ENCODE data around the gene COL12A1.

The COL12A1 gene

DNA sequence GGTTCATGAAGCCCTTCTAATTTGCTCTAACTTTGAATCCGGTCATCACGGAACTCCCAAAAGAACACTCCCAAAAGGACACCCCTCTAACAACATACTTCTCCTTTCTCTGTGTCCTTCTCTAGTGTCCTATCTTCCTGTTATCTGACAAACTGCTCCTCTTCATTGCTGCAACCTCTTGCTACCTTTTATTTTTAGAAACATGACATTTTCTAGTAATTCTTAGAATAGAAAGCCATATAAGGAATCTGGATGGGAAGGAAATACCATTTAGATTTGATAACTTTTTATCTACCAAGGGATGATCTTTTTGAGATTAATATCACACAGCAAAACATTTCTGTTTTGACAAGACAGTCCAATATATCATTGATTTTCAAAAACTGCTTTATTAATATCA is 63.1 kb downstream of the COL12A1 start:
- DNase-seq, result no peak

DNA sequence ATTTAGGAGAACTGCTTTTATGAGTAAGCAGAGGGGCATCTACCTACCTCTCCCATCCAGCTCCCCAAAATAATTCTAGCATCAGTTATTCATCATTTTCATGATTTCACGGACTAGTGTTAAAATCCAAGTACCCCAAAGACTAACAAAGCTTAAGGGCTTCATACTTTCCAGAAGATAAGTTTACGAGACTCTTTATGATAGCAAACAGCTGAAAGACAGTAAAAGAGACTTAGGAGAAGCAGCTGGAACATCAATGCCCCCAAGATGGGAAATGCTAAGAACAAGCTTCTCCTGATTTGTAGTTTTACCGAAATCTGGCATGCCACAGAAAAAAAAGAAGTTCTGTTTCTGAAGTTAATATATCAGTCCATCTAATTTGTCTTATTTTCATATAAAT is 70.0 kb downstream of the COL12A1 start:
- DNase-seq, result no peak

DNA sequence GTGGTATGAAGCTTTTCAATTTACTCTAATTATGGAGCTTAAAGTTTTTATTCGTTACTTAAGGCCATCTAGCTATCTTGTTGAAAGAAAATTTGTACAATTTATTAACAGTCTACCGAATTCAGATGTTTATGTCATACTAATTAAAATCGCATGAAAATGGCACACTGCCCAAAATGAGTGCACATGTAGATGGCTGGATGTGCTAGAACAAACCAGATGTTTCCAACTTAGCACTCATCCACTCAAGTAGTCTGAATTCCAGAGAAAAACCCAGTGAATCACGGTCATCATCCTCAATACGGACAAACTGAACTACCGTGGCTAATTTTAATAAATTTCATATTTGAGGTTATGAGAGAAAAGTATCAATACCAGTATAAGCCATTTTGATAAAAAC is 70.4 kb downstream of the COL12A1 start:
- no peak for DNase-seq

DNA sequence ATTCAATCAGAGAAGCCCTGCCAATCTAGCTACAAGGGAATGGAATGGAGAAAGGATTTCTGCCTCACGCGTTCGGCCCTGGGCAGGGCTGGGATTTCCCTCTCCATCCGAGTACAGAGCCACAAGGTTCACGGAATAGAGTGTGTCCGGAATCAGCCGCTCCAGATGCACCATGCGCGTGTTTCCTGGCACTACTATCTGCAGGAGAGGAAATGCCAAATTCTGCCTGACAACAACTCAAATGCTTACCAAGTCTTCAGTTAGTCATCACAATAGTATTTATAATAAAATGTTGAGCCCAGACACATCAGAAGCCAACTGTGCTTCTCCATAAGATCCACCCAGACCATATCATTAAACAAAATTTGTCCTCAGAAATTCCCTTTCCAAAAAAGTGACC is 75.1 kb downstream of the COL12A1 start:
- no peak for DNase-seq

DNA sequence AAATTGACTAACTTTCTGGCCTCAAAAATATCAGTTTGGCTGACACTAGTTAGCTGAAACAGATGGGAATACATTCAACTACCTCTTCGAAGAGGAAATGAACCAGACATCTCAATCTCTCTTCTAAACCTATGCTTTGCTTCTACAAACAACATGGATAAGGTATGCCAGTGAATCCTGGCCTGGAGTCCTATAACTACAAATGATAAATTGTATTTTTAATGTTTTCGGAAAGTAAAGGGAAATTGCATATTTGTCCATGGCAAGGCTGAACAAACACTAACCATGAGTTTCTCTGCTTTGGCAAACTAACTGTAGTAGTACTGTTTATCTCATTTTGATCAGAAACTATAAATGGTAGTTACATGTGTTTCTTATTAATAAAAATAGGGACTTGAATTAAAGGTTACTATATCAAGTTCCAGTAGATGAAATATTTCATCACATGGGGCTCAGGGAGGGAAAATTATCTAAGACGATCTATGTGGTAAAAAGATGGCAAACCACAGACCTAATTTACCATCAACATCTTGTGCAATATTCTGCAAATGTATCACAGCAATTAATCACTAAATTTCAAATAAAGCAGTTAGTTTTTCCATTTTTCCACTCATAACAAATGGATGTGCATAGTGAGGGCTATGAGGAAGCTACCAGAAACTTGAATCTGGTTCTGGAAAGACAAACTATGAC is 76.8 kb downstream of the COL12A1 start:
- no peak for DNase-seq

DNA sequence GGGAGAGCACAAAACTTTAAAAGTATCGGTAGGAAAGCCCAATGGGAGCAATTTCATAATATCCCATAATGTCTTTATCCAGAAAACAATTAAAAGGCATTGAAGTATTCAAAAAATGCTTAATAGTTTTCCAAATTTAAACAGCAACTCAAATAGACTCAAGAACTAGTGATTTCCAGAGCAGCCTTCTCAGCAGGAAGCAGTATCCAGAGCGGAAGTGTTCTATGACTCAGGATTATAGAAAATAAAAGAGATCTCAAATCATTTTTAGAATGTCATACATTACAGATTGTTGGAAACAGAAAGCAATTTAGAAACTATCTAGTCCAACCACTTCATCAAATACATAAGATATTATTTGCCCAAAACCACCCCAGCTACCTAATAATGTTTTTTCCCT is 79.3 kb downstream of the COL12A1 start:
- no peak for DNase-seq

DNA sequence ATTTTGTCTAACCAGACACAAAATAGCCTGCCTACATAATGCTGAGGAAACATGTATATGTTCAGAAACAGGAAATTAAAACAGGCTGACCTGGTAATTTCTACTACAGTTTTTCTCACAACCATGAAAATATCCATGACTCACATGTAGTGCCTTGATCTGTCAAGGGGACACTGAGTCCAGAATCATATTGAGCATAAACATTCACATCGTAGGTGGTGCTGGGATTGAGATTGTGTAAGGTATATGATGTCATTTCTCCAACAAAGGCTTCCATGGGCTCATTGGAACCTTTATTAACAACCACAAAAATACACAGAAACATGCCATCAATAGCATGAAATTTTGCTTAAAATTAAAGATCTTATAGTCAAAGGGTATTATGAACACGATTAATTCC is 80.9 kb downstream of the COL12A1 start:
- DNase-seq, result no peak

DNA sequence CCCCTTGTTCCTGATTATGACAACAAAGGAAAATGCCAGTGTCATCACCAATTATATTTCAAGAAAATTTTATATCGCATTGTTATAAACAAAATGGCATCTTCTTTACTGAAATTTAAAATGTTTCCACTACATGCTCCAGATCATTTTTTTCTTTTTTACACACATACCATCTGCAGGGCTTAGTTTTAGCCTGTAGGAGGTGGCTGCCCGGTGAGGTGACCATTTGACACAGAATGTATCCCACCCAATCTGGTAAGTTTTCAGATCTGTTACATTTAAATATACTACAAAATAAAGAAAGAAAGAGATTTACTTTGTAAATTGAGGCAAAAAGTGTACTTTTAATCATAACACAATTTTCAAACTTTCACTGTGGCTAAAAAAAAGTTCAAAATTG is 81.8 kb downstream of the COL12A1 start:
- no peak for DNase-seq

DNA sequence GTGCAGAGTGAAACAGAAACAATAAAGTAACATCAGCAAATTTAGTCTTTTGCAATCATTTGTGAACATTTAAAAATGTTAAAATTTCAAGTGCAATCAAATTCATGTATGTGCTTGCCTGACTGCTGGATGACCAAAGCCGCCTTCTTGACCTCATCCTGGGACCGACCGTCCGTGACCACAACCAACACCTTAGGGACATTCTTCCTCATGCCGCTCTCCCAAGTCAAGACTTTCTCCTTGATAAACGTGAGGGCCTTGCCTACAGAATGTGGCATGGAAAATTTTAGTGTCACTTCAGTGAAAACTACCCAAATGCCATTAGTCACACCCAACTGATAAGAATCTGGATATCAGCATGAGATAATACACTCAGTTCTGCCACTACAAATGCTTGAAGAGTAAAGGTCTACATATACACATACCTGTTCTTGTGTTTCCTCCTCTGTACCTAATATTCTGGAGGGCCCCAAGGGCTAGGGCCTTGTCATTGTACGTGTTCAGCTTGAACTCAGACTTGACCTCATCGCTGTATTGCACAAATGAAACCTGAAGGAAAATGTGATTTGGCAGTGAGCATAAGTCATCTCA is 86.8 kb downstream of the COL12A1 start:
- no peak for DNase-seq

DNA sequence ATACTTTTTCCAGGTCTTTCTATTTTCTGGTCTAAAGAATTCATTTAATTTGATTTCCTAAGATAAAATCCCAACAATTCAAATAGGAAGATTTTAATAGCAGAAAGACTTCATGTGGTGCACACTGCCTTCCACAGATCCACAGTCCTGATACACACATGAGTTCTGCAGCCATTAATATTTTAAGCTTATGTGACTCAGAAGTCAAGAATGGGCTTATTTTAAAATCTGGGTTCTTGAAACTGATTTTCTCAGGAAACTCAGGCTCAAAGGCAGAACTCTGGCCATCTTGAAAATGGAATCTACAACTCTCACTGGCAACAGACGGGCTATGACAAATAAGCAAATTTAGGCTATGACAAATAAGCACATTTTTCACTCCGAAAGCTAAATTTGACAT is 88.2 kb downstream of the COL12A1 start:
- no peak for DNase-seq

DNA sequence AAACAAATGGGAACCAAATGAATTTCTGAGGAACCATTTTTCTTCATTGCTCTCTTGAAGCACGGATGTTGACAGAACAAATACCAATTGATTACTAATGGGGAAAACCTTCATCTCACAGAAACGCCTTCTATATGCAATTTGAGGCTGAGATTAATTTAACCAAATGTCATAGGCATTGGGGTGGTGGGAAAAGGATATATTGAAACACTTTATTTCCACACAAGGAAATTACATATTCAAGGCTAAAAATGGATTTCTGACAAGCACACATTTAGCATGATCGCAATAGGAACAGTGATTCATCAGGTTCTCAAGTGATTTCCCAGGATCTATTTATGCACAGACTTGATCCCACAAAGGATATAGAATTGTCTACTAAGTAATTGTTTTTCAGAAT is 88.9 kb downstream of the COL12A1 start:
- DNase-seq, result no peak

DNA sequence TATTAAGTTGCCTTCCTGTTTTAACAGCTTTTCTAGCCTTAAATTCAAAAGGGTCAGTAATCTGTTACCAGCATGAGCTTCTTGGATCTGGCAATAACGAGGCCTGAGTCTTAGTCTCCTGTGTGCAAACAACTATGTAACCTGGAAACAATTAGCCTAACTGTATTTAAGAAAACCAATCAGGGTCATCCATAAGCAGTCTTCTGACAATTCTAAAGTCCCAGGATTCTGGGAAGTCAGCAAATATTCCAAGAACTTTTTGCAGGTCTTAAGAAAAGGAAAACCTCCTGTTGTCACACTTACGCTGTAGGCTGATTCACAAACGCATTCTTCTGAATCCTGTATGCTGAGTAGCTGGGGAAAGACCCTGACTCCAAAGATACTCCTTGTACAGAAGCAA is 90.4 kb downstream of the COL12A1 start:
- DNase-seq, result no peak

DNA sequence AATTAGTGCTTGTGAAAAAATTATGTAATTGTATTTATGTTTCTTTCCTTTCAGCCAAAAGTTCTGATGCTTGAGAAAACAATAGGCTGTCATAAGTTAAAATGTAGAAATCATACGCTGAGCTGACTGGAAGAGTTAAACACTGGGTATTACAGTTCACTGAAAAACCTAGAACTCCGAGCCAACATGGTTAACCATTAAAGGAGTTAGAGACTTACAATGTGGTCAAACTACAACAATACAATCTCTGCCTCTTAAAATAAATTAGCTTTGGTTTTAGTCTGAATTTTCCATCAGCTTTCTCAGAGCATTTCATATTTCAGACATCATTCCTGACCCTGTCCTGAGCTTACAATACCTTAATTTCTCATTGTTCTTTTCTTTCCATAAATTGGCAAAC is 91.0 kb downstream of the COL12A1 start:
- no peak for DNase-seq

DNA sequence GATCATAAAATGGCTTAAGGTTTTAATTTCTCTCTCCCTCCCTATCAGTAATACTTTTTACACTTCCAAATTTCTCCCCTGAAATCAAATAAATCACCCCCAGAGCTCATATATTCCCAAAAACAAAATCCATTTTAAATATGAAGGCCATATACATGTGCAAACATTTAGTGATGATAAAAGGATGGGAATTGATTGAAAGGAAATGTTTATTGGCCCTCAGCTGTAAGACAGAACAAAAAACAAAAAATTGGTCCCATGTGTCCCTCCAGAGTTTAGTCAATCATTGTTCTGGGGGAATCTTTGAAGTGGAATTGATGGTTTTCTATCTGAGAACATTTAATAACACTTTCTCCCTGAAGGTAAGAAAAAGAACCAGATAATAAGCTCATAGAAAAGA is 91.7 kb downstream of the COL12A1 start:
- no peak for DNase-seq

DNA sequence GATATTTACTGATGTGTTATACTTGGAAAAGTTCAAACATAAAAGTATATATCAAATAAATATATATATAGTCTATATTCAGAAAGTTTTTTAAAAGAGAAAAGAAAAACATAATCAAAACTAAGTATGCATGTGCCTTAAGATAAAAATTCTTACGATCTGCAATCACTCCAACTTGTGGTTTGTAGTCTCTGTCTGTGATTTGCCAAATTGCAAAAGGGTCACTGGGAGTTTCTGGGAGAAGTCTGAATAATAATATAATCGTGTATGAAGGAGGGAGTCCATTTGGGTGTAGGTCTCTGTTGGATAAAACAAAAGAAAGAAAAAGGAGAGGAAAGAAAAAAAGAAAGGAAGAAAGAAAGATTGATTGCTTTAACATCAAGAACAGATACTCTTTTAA is 92.4 kb downstream of the COL12A1 start:
- DNase-seq, result no peak

DNA sequence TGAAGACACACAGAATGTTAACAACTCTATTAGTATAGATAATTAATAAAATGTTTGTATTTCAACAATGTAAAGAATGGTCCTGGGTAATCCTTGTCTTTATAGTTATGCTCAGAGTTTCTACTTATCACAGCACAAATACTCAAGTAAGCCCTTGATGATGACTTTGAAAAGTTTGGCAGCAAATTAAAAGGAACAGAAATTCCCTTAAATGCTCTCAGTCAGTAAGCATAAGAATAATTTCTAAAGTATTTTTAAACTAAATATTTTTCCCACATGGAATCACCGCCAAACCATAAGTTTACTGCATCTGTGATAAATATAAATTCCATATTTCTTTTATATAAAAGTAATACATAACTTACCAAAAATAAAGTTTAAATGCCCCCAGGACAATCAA is 96.1 kb downstream of the COL12A1 start:
- DNase-seq, result no peak

DNA sequence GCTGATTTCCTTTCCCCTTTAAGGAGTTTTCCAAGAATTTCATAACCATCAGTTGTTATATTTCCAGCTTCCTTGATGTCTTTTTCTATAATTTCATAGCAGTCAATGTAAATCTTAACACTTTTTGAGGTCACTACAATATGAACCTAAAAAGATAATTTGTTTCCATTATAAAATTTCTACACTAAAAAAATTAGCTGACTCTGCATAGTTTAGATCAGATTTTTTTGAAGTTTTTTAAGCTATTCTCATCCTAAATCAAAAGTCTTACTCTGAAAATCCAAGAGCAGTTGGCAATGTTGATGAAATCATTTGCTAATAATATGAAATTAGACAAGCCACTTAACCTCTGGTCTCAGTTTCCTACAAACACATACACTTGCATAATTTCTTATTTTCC is 96.8 kb downstream of the COL12A1 start:
- no peak for DNase-seq

DNA sequence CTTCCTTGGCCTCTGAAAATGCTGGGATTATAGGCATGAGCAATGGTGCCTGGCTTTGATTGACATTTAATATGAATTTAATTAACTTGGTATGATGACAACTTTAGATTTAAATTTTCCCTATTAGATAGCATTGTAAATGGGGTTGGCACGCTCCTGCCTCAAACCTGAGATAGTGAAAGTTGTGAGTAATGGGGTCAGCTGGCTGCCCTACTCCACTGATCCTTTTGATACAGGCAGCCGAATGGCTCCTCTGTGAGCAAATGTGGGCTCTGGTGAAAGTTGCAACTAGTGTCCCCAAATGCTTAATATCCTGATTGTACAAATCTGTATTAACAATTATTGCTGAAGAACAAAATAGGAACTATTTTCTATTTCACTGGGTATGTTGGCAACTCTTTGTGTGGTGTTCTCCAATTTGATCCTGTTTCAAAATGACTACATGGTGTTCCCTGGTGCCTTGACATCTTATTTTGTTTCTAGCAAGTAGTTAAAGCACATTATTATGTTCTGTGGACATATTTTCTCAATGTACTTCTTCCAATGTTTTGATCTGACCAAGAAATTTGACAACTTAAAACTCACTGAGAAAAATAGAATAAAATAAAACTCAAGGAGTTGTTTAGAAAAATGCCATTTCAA is 97.4 kb downstream of the COL12A1 start:
- no peak for DNase-seq

DNA sequence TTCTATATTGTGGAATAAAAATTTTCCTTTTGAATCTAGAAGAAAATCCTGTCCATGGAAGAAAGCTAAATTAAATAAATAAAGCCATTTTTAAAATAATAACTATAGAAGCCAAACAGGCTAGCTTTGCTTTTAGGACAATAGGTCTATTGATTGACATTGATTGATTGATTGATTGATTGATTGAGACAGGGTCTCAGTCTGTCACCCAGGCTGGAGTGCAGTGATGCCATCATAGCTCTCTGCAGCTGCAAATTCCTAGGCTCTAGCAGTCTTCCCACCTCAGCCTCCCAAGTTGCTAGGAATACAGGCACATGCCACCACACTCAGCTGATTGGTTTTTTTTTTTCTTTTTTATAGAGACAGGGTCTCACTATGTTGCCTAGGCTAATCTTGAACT is 97.9 kb downstream of the COL12A1 start:
- no peak for DNase-seq

DNA sequence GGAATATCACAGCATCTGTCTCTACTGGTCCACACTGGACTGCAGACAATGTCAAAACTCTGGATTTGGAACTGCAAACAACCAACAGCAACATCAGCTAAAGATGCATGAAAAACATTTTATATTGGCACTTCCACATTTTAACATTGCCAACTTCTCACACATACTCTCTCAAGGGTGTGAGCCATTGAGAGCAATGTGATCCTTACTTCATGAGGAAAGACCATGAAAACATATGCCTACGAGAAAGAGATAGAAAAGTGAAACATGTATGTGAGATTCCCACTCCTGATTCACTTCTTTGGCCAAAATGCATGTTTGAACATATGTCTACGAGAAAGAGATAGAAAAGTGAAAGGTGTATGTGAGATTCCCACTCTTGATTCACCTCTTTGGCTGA is 99.4 kb downstream of the COL12A1 start:
- DNase-seq, result no peak

DNA sequence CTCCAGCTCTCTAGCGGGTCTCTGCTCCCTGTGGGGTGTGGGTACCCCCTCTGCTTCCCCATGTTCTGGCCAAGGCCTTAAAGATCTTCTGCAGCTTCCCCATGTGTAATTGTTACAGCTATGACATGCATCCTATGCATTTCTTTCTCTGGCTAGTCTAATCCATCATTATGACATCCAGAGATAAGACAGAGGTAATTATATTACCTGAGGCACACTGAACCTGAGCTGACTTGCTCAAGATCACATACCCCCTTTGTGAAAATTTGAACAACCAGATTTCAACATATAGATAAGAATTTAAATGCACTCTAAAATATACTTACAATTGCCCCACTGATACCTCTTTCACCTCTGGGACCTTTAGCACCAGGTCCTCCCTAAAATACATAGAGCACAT is 102.4 kb downstream of the COL12A1 start:
- DNase-seq, result no peak

DNA sequence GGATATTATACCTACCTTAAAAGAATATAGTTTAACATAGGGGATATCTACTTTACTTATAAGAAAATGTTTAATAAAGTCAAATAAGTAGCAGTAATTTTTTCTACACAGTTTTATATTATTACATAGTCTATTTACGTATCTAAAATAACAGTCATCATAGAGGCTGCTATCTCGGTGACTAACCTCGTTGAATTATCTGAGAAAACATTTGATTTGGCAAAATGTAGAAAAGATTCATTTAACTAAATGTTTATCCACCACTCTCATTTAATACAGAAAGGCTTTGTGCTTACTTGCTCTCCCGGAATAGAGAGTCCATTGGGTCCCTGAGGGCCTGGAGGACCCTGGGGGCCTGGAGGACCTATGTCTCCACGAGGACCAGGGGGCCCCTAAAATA is 103.6 kb downstream of the COL12A1 start:
- DNase-seq, result no peak

DNA sequence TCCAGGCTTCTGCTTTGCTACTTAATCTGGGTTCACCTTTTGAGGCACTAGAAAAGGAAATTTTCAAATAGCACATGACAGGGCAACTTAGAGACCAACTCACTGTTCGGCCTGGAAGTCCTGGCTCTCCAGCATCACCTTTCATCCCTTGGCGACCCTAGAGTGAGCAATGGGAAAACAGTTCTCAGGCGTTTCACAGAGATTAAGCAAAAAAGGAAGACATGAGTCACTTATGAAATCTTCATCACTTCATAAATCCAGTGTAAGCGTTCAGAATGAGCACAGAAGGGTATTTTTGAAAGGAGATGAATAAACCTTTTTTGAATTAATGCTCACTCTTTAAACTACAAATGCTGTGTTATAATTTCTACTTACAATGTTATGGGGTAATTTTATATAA is 104.0 kb downstream of the COL12A1 start:
- DNase-seq, result no peak

DNA sequence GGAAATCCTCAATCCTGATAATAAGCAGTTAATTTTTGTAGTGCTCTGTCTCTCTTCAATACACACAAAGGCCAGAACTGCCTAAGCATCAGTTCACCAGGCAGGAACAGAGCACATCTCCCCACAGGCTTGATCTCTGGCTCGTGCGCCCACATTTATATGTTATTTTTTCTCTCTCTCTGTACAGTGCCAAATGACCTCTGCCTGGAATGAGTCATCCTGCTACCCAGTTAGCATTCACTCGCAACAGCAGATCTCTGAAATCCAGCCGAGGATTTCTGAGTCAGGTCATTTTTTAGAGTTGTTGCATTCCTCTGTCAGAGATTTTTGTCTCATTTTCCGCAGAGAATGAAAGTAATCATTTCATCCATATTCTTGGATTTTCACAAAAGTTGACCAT is 107.1 kb downstream of the COL12A1 start:
- no peak for DNase-seq

DNA sequence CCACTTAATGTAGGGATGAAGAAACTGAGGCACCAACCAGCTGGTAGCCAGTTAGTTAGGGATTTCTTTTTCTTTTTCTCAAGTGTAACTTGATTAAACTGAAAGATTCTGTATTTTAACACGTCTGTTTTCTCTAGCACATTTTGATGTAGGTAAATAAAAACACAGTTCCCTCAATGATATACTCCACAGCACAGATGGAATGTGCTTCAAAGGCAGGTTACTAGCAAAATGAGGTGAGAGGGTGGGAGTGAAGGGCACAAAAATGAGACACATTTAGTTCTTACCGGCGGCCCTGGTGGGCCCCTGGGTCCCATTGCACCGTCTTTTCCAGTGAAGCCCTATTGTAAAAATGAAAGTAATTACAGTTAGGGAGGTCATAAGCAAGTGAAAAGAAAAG is 108.9 kb downstream of the COL12A1 start:
- no peak for DNase-seq

Data from CD4-positive, alpha-beta T cell treated with Interleukin-17A for 1 hour (primary cell).